Fibroblast of upper back skin (primary cell): ENCODE data around the gene PIK3R2.

Experiments used
- DNase-seq: peaks from one replicate; pipeline ENCODE4 v3.0.0-alpha.2; 2013

Gene PIK3R2

GRCh38 chr19:18174983-18175382 is 22.0 kb downstream of the PIK3R2 start:
- DNase-seq = no peak

GRCh38 chr19:18176367-18177310 is 23.7 kb downstream of the PIK3R2 start:
- no peak for DNase-seq

GRCh38 chr19:18179957-18180356 is 27.0 kb downstream of the PIK3R2 start:
- DNase-seq = no peak

GRCh38 chr19:18183529-18183928 is 30.6 kb downstream of the PIK3R2 start:
- DNase-seq = no peak

GRCh38 chr19:18185538-18185937 is 32.6 kb downstream of the PIK3R2 start:
- no peak for DNase-seq

- DNase-seq = no peak
Measured at GRCh38 chr19:18190278-18190677, 37.3 kb downstream of the PIK3R2 start.

GRCh38 chr19:18191640-18192062 is 38.7 kb downstream of the PIK3R2 start:
- DNase-seq = no peak

GRCh38 chr19:18192673-18193387 is 39.9 kb downstream of the PIK3R2 start, which contains the start of gene MPV17L2:
Gene MPV17L2 (plus strand): TSS chr19:18193218. CDS start chr19:18193282, 64 bp downstream.
- peak; percentile 100 for DNase-seq

- no peak for DNase-seq
Measured at GRCh38 chr19:18193388-18194180, 40.6 kb downstream of the PIK3R2 start.

- DNase-seq = no peak
Measured at GRCh38 chr19:18194181-18194530, 41.2 kb downstream of the PIK3R2 start.

GRCh38 chr19:18194554-18195238 is 41.7 kb downstream of the PIK3R2 start:
- DNase-seq = no peak

- no peak for DNase-seq
Measured at GRCh38 chr19:18196511-18196845, 43.5 kb downstream of the PIK3R2 start.

GRCh38 chr19:18197306-18197705 is 44.3 kb downstream of the PIK3R2 start:
- no peak for DNase-seq

- DNase-seq = no peak
Measured at GRCh38 chr19:18197941-18198340, 45.0 kb downstream of the PIK3R2 start.

GRCh38 chr19:18198374-18198773 is 45.4 kb downstream of the PIK3R2 start:
- DNase-seq = no peak

GRCh38 chr19:18202397-18202777 is 49.4 kb downstream of the PIK3R2 start:
- no peak for DNase-seq

- DNase-seq = no peak
Measured at GRCh38 chr19:18202778-18203407, 49.9 kb downstream of the PIK3R2 start.

- DNase-seq = no peak
Measured at GRCh38 chr19:18203408-18203862, 50.5 kb downstream of the PIK3R2 start.

GRCh38 chr19:18203863-18204393 is 51.0 kb downstream of the PIK3R2 start, which contains the start of gene RAB3A:
Gene RAB3A (minus strand): TSS chr19:18204042. CDS start chr19:18202740, 1,302 bp downstream.
- DNase-seq = peak; percentile 100

- peak; percentile 34 for DNase-seq
Measured at GRCh38 chr19:18204394-18205199, 51.6 kb downstream of the PIK3R2 start.
